PFSK-1 (cell line): Measurements from ENCODE around the gene PDZD8.

Experiments
- POLR2AphosphoS5 ChIP-seq: IDR thresholded peaks from 2 replicates; pipeline ENCODE4 v1.6.1; 2012; ENCODE audit warnings: low read depth, mild to moderate bottlenecking, control low read depth, low read length, moderate library complexity
- REST ChIP-seq, 2 experiments: IDR thresholded peaks; 2 replicates each; pipeline versions ENCODE4 v1.6.1 to v1.8.0; 2011 to 2012; ENCODE audit warnings: low read depth in 2 of 2, low read length in 2 of 2, control low read depth in 1 of 2, inconsistent platforms in 1 of 2, mild to moderate bottlenecking in 1 of 2, moderate library complexity in 1 of 2; ENCODE audit not compliant: insufficient read depth in 1 of 2
- TAF1 ChIP-seq: IDR thresholded peaks from 2 replicates; pipeline ENCODE4 v1.6.1; 2012; ENCODE audit warnings: low read length, control low read depth, borderline replicate concordance; ENCODE audit not compliant: insufficient read depth

GRCh38 chr10:117313641-117314040 is 61.6 kb downstream of the PDZD8 start:
- TF ChIP-seq TAF1 (no peak), REST (IDR thresholded peaks at IDR 0.05; ENCODE audit: insufficient read depth in 1 of 2, low read depth in 2 of 2, low read length in 2 of 2) (no peak), POLR2AphosphoS5 (no peak)
